Measurements from ENCODE around the gene ZNF750.

ZNF750 gene

DNA sequence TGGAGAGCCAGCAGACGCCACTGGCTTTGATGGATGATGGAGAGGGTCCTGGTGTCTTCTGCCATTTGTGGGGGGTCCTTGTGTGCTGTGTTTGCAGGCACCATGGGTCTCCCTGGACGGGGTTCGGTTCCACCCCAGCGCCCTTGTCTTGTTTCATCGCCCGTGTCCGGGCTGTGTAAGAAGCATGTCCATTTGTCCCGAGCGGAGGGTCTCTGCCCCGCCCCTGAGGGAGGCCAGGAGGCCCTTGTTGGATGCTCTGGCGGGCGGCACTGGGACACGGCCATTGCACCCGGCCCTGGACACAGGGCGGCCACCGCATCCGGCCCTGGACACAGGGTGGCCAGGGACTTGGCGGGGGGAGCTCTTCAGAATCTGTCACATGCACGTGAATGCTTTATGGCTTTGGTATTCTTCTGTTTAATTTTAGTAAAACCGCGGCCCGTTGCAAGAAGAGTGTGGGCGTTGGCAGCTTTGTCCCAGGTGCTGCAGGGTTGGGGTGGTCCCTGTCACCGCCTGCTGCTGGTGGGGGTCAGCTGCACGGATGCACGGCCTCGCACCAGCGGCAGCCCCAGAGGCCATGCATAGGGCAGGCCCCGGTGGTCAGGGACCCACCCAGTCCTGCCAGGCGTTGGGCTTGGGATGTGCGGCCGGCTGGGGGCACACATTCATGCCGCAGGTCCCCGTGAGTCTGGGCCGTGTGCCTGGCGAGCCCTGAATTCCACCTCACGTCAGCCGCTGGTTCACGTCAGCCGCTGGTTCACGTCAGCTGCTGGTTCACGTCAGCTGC lies 21.0 kb upstream of the ZNF750 start:
- ChIA-PET POLR2A (ENCODE audit: low non-redundant PET) (interaction anchor here (1.1 kb wide), 1 partner anchor 14 kb away, joined by 7 read pairs; no protein-coding TSS in a partner anchor), CTCF (interaction anchor here (1.2 kb wide), 1 partner anchor 79 kb away, joined by 3 read pairs; no protein-coding TSS in a partner anchor)
- H3K27ac ChIP-seq, result peak overlapping the region; percentile 37
- no peak for TF ChIP-seq CTCF (conservative IDR thresholded peaks at IDR 0.05; ENCODE audit: low read depth)
- no peak for DNase-seq (ENCODE audit: low spot score)

DNA sequence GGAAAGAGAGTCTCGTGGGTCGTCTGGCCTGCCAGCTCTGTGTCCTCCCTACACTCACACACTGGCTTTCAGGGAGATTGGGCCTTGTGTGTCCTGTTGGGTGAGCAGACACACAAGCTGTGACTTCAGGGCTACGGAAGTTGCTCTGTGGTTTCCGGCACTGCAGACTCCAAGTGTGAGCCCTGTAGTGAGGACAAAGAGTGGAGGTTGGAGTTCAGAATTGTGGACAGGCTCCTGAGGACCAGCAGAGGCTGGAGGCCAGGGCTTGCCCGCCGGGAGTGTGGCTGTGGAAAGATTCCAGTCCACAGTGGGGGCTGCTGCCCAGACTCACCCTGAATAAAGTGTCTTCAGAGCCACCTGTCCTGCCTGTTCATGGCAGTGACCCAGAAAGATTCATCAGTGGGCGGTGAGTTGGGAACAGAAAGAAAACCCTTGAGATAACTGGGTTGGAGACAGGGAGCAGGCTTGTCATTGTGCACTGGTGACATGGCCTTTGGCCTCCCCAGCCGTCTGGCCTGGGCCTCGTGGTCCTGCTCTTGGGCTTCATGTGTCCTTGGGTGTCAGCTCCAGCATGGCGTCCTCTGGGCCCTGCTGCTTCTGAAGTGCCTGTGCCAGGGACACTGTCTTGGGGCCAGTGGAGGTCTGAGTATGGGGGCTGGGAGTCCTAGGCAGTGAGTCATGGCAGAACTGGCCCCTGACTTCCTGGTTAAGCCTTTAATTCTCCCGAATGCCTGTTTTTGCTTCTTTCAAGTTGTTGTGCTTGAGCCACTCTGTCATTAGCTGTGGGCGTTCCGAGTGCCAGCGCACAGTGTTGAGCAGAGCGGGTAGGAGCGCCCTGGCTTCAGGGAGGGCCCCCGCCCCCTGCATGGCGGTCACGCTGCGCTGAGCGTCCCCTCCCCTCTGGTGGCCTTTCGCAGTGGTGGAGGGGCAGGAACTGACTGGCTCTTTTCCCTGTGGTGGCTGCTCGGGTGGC lies 19.9 kb upstream of the ZNF750 start:
- CTCF ChIA-PET, result no interaction called here
- DNase-seq (ENCODE audit: low spot score), result no peak
- peak overlapping the region; percentile 37 for H3K27ac ChIP-seq
- POLR2A ChIA-PET (ENCODE audit: low non-redundant PET), result interaction anchor here (1.1 kb wide), 1 partner anchor 15 kb away, joined by 7 read pairs; no protein-coding TSS in a partner anchor
- TF ChIP-seq CTCF (conservative IDR thresholded peaks at IDR 0.05; ENCODE audit: low read depth), result no peak

DNA sequence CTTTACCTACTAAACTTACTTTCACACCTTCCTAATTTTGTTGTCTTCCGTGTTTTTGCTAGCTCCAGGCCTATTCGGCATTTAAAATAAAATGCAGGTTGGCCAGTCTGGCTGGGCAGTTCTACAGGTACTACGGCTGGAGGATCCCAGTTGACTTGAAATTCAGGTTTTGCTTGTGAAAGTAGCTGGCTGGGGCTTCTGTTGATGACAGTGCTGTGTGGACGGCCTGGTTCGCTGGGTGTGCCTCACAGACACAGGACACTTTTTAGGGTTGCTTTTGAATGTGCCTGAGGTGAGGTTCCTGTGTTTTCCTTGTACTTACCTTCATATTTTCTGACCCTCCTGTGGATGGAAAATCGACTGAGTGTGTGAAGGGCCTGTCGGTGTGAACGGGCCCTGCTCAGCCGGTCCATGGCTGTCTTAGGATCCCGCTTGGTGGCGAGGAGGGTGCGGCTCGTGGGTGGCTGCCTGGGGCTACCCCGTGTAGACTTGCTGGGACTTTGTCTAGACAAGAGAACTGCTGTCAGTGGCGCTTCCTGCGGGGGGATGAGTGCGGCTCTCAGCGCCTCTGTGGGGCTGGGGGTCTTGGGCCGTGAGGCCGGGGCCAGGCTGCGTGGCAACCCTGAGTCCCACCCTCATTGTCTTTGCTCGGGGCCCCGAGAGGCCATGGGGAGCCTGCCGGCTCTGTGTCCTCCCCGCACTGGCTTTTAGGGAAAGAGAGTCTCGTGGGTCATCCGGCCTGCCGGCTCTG lies 18.7 kb upstream of the ZNF750 start:
- H3K27ac ChIP-seq, result peak overlapping the region; percentile 39
- TF ChIP-seq CTCF (conservative IDR thresholded peaks at IDR 0.05; ENCODE audit: low read depth), result no peak
- CTCF ChIA-PET, result interaction anchor here (0.7 kb wide), 1 partner anchor 84 kb away, joined by 3 read pairs; no protein-coding TSS in a partner anchor
- peak; percentile 72 for DNase-seq (ENCODE audit: low spot score)
- POLR2A ChIA-PET (ENCODE audit: low non-redundant PET), result interaction anchor here (1.4 kb wide), 1 partner anchor 17 kb away, joined by 4 read pairs; no protein-coding TSS in a partner anchor

DNA sequence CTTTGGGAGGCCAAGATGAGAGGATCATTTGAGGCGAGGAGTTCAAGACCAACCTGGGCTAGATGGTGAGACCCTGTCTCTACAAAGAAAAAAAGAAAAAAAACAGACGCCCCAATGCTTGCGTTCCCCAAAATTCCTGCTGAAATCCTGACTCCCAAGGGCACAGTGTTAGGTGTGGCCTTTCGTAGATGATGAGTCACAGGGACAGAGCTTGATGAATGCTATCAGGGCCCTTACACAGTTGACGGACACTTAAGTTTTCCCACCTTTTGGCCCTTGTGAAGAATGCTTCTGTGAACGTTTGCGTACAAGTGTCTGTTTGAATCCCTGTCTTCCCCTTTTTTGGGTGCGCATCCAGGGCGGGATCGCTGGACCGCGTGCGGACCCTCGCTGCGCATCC lies 16.5 kb upstream of the ZNF750 start:
- DNase-seq (ENCODE audit: low spot score), result peak; percentile 36
- TF ChIP-seq CTCF (conservative IDR thresholded peaks at IDR 0.05; ENCODE audit: low read depth), result no peak
- H3K27ac ChIP-seq, result no peak overlapping the region
- CTCF ChIA-PET, result interaction anchor here (0.5 kb wide), 2 partner anchors 9 to 16 kb away, joined by 3 read pairs; no protein-coding TSS in a partner anchor
- POLR2A ChIA-PET (ENCODE audit: low non-redundant PET), result no interaction called here

DNA sequence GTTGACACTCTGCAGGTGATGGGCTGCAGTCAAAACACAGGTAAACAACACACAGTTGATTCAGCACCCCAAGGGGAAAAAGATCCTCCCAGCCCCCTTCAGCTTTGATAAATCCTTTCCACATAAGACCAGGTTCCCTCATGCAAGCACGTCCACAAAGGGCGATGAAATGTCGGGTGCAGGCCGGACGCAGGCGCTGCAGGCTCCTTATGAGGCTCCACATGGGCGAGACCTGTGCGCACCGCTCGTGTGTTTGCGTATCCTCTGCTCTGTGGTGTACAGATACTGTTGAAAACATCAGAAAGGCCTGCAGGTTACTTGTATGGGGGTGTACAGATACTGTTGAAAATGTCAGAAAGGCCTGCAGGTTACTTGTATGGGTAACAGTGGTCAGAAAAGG lies 14.4 kb upstream of the ZNF750 start:
- 0 out of 2 replicates have a peak overlapping the region, but pooled peaks have one; percentile 8 for H3K27ac ChIP-seq
- no peak for TF ChIP-seq CTCF (conservative IDR thresholded peaks at IDR 0.05; ENCODE audit: low read depth)
- no peak for DNase-seq (ENCODE audit: low spot score)
- POLR2A ChIA-PET (ENCODE audit: low non-redundant PET), result no interaction called here
- CTCF ChIA-PET, result no interaction called here

Data from RWPE1 (cell line).